GM23338 (cell line): ENCODE data around the gene TRNAU1AP. TPM values are rescaled to one million over a fixed set of nuclear protein-coding genes. Genes with fewer than 3 reads are reported as not detected.

Experiments
- ATAC-seq: fragments of 200-7000 bp; cut with Tn5 transposase; 3 replicates; pipeline ENCODE4 v1.9.1; 2020
- DNase-seq: peaks from one replicate; pipeline ENCODE4 v3.0.0-alpha.2; 2015; ENCODE audit warnings: low spot score
- H2AFZ ChIP-seq: fragments of 200-600 bp; sonication (generic); 2 replicates; pipeline ENCODE4 v1.8.0; 2016; ENCODE audit warnings: antibody characterized with exemption, mild to moderate bottlenecking, moderate library complexity
- H3F3A ChIP-seq: fragments of 200-600 bp; sonication (generic); replicated peaks from 2 replicates; pipeline ENCODE4 v1.8.0; 2017; ENCODE audit warnings: antibody characterized with exemption, mixed run types, low read depth
- H3K27ac ChIP-seq: fragments of 200-600 bp; sonication (generic); 2 replicates; pipeline ENCODE4 v1.6.1; 2016; ENCODE audit warnings: low read depth
- H3K27me3 ChIP-seq: fragments of 200-600 bp; sonication (generic); 2 replicates; pipeline ENCODE4 v1.8.0; 2016; ENCODE audit warnings: mild to moderate bottlenecking, mixed run types, moderate library complexity; ENCODE audit not compliant: insufficient read depth
- H3K36me3 ChIP-seq: fragments of 200-600 bp; sonication (generic); 2 replicates; pipeline ENCODE4 v1.8.0; 2016; ENCODE audit warnings: mild to moderate bottlenecking; ENCODE audit not compliant: insufficient read depth
- H3K4me1 ChIP-seq: fragments of 200-600 bp; sonication (generic); 2 replicates; pipeline ENCODE4 v1.8.0; 2016; ENCODE audit warnings: mild to moderate bottlenecking, moderate library complexity; ENCODE audit not compliant: insufficient read depth
- H3K4me2 ChIP-seq: fragments of 200-600 bp; sonication (generic); 2 replicates; pipeline ENCODE4 v1.7.1; 2017; ENCODE audit warnings: mixed run types
- H3K4me3 ChIP-seq: fragments of 200-600 bp; sonication (generic); 2 replicates; pipeline ENCODE4 v1.6.1; 2016; ENCODE audit warnings: mixed run types
- H3K79me2 ChIP-seq: fragments of 200-600 bp; sonication (generic); replicated peaks from 2 replicates; pipeline ENCODE4 v1.8.0; 2017; ENCODE audit warnings: mild to moderate bottlenecking; ENCODE audit not compliant: insufficient read depth
- H3K9me2 ChIP-seq: fragments of 200-600 bp; sonication (generic); 2 replicates; pipeline ENCODE4 v1.8.0; 2017; ENCODE audit not compliant: insufficient read depth
- H4K20me1 ChIP-seq: fragments of 200-600 bp; sonication (generic); replicated peaks from 2 replicates; pipeline ENCODE4 v1.8.0; 2017; ENCODE audit warnings: mild to moderate bottlenecking; ENCODE audit not compliant: insufficient read depth
- H3K27ac Mint-ChIP-seq: 2 replicates; pipeline ENCODE4 v1.8.0; 2020; ENCODE audit warnings: inconsistent platforms, mild to moderate bottlenecking, moderate library complexity, mixed read lengths
- H3K27me3 Mint-ChIP-seq: 3 replicates; pipeline ENCODE4 v1.8.0; 2022; ENCODE audit warnings: low read depth, mild to moderate bottlenecking, moderate library complexity, mixed read lengths, inconsistent platforms; ENCODE audit not compliant: insufficient read depth, poor library complexity
- H3K36me3 Mint-ChIP-seq: 3 replicates; pipeline ENCODE4 v1.8.0; 2021; ENCODE audit warnings: low read depth, mild to moderate bottlenecking, inconsistent platforms, moderate library complexity, mixed read lengths
- H3K4me1 Mint-ChIP-seq: 3 replicates; pipeline ENCODE4 v1.8.0; 2020; ENCODE audit warnings: mild to moderate bottlenecking, inconsistent platforms, mixed read lengths
- H3K4me3 Mint-ChIP-seq: 3 replicates; pipeline ENCODE4 v1.8.0; 2021; ENCODE audit warnings: moderate library complexity, mild to moderate bottlenecking, inconsistent platforms, mixed read lengths
- H3K9me3 Mint-ChIP-seq: 3 replicates; pipeline ENCODE4 v1.8.0; 2020; ENCODE audit warnings: moderate library complexity, mild to moderate bottlenecking, inconsistent platforms, mixed read lengths
- CREB1 ChIP-seq: fragments of 250-450 bp; sonication (Bioruptor Pico); IDR thresholded peaks from 2 replicates; pipeline ENCODE4 v1.5.0; 2020; ENCODE audit warnings: low read depth, mild to moderate bottlenecking, moderate library complexity
- ETS1 ChIP-seq: IDR thresholded peaks from 2 replicates; pipeline ENCODE4 v1.6.1; 2016; ENCODE audit warnings: antibody characterized with exemption
- EZH2 ChIP-seq: fragments of 200-600 bp; sonication (generic); IDR thresholded peaks from one replicate; pipeline ENCODE4 v1.8.0; 2017; ENCODE audit warnings: antibody characterized with exemption, mild to moderate bottlenecking, low read depth; ENCODE audit not compliant: unreplicated experiment
- EZH2phosphoT487 ChIP-seq: fragments of 200-600 bp; sonication (generic); IDR thresholded peaks from one replicate; pipeline ENCODE4 v1.8.1; 2018; ENCODE audit warnings: antibody characterized with exemption; ENCODE audit not compliant: unreplicated experiment
- JUNB ChIP-seq: IDR thresholded peaks from one replicate; pipeline ENCODE4 v1.6.1; 2016; ENCODE audit warnings: antibody characterized with exemption; ENCODE audit not compliant: unreplicated experiment
- POLR2AphosphoS5 ChIP-seq: IDR thresholded peaks from 2 replicates; pipeline ENCODE4 v1.6.1; 2016; ENCODE audit warnings: antibody characterized with exemption, low read depth
- REST ChIP-seq: IDR thresholded peaks from one replicate; pipeline ENCODE4 v1.6.1; 2018; ENCODE audit warnings: antibody characterized with exemption; ENCODE audit not compliant: unreplicated experiment
- STAT1 ChIP-seq: IDR thresholded peaks from one replicate; pipeline ENCODE4 v1.6.1; 2016; ENCODE audit warnings: antibody characterized with exemption; ENCODE audit not compliant: unreplicated experiment
- ZNF114 ChIP-seq: fragments of 250-450 bp; sonication (Bioruptor Pico); IDR thresholded peaks from 2 replicates; pipeline ENCODE4 v1.5.0; 2020; ENCODE audit warnings: mild to moderate bottlenecking, moderate library complexity
- ZNF331 ChIP-seq: fragments of 250-450 bp; sonication (Bioruptor Pico); IDR thresholded peaks from 2 replicates; pipeline ENCODE4 v1.5.0; 2020; ENCODE audit warnings: low read depth, mild to moderate bottlenecking, moderate library complexity
- ZNF462 ChIP-seq: fragments of 250-450 bp; sonication (Bioruptor Pico); IDR thresholded peaks from 2 replicates; pipeline ENCODE4 v1.5.0; 2020; ENCODE audit warnings: mild to moderate bottlenecking, moderate library complexity
- polyA plus RNA-seq: library from polyadenylated mRNA; unstranded; fragments of >200 nt; fragmentation: Nextera tagmentation; extraction: Ambion mirVana; gene quantifications from 2 replicates; pipeline ENCODE4 v1.2.1, GENCODE V29; 2016
- total RNA-seq: library from RNA; depleted of rRNA; stranded (reverse); fragments of >200 nt; shearing (Covaris generic); gene quantifications from 2 replicates; pipeline ENCODE4 v1.2.3, GENCODE V29; 2014
- TF ChIP-seq, protein P1 (sequence below), 2 experiments: fragments of 200-600 bp in 1 of 2; sonication (generic) in 1 of 2; conservative IDR thresholded peaks; 2 replicates each; pipeline versions ENCODE4 v1.5.1 to v1.6.1; 2016 to 2017; ENCODE audit warnings: antibody characterized with exemption in 2 of 2, low read depth in 2 of 2, mild to moderate bottlenecking in 2 of 2, moderate library complexity in 1 of 2

TRNAU1AP gene
- total and polyA plus RNA-seq, 2 experiments from 2014 or later, result 20.3 to 42.1 TPM

DNA sequence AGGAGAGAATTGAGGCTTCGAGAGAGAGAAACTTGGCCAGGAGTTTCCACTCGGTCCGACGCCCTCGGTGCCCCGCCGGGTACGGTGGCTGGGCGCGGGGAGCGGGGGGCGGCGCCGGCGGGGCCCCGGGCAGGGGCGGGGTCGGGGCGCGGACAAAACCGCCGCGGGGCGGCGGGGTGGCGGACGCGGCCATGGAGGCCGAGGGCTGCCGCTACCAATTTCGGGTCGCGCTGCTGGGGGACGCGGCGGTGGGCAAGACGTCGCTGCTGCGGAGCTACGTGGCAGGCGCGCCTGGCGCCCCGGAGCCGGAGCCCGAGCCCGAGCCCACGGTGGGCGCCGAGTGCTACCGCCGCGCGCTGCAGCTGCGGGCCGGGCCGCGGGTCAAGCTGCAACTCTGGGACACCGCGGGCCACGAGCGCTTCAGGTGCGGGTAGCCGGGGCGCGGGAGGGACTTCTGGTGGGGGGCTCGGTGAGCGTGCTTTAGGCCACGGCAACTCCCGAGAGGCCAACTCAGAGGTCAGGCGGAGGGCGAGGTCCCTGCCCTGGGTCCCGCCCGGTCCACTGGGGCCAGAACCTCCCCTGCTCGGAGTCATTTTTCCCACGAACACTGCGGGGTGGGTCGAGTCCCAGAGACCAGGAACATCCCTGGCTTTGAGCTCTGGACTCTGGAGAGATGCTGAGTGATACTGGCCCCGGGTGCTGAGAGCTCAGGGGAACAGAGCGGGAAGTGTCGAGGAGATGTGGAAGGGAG is 39.6 kb downstream of the TRNAU1AP start:
- H2AFZ ChIP-seq, result peak overlapping the region; percentile 97
- no peak overlapping the region for H3K27ac Mint-ChIP-seq
- DNase-seq, result peak; percentile 42

More for the DNA sequence above, 39.6 kb downstream of the TRNAU1AP start:
- H4K20me1 ChIP-seq, result no peaks in the 10 kb centered on the region
- peaks cover 3% of the 10 kb centered on the region; the same call in 1 of the 3 replicates for H3K9me3 Mint-ChIP-seq
- peaks cover 26% of the 10 kb centered on the region for H3K4me1 Mint-ChIP-seq
- H3K4me1 ChIP-seq, result peaks cover 23% of the 10 kb centered on the region
- 0 out of 2 replicates have a peak, but pooled peaks cover 14% of the 10 kb centered on the region for H3K27me3 ChIP-seq
- no peaks in the 10 kb centered on the region for H3K36me3 ChIP-seq
- H3F3A ChIP-seq, result peaks cover 18% of the 10 kb centered on the region
- H3K27me3 Mint-ChIP-seq, result peaks cover 8% of the 10 kb centered on the region
- H3K4me2 ChIP-seq, result peak overlapping the region; percentile 93
- H3K9me2 ChIP-seq, result no peaks in the 10 kb centered on the region
- peaks cover 3% of the 10 kb centered on the region; the same call in 2 of the 3 replicates for H3K36me3 Mint-ChIP-seq
- ATAC-seq, result peak; percentile 69
- peak overlapping the region; percentile 82 for H3K4me3 ChIP-seq
- H3K4me3 Mint-ChIP-seq, result peak overlapping the region; percentile 84
- TF ChIP-seq REST (no peak), CREB1 (no peak), EZH2phosphoT487 (no peak), ZNF462 (CRISPR knock-in tag) (no peak), POLR2AphosphoS5 (no peak), STAT1 (no peak), ZNF114 (CRISPR knock-in tag) (no peak), ZNF331 (CRISPR knock-in tag) (no peak), EZH2 (no peak), JUNB (no peak), ETS1 (no peak)
- TF ChIP-seq, protein P1, sequence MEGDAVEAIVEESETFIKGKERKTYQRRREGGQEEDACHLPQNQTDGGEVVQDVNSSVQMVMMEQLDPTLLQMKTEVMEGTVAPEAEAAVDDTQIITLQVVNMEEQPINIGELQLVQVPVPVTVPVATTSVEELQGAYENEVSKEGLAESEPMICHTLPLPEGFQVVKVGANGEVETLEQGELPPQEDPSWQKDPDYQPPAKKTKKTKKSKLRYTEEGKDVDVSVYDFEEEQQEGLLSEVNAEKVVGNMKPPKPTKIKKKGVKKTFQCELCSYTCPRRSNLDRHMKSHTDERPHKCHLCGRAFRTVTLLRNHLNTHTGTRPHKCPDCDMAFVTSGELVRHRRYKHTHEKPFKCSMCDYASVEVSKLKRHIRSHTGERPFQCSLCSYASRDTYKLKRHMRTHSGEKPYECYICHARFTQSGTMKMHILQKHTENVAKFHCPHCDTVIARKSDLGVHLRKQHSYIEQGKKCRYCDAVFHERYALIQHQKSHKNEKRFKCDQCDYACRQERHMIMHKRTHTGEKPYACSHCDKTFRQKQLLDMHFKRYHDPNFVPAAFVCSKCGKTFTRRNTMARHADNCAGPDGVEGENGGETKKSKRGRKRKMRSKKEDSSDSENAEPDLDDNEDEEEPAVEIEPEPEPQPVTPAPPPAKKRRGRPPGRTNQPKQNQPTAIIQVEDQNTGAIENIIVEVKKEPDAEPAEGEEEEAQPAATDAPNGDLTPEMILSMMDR (conservative IDR thresholded peaks at IDR 0.05; ENCODE audit: low read depth in 2 of 2), result no peak
- no peak overlapping the region for H3K27ac ChIP-seq
- no peaks in the 10 kb centered on the region for H3K79me2 ChIP-seq
